HG02642 (cell line): ENCODE measurements around the gene ERP29.
"Not testable (repeated sequence)": the region's sequence is repeated elsewhere in the genome, so short reads cannot be mapped to it uniquely, and the experiment has no call there.

Experiments used
- ATAC-seq: cut with Tn5 transposase; IDR thresholded peaks from one replicate; pipeline ENCODE4 v1.9.1; 2021; ENCODE audit warnings: mild to moderate bottlenecking; ENCODE audit not compliant: unreplicated experiment, poor library complexity

The ERP29 gene

GRCh38 chr12:112012775-112013600 lies at the start of gene ERP29, which contains the start of gene TMEM116:
Gene ERP29, plus strand, starts transcription at chr12:112013426. Its CDS starts 40 bp downstream, at chr12:112013466.
Gene TMEM116, minus strand, starts transcription at chr12:112013165. Its CDS starts 7,895 bp downstream, at chr12:112005270.
- peak; percentile 74 for ATAC-seq

- ATAC-seq: no peak
These were observed 48.3 kb upstream of the ERP29 start for GRCh38 chr12:111964935-111965334.

- ATAC-seq: no peak
These were observed 41.4 kb upstream of the ERP29 start for GRCh38 chr12:111971800-111972199.

- no peak for ATAC-seq
These were observed 37.9 kb upstream of the ERP29 start for GRCh38 chr12:111975161-111975931.

GRCh38 chr12:111976291-111976690 lies 36.9 kb upstream of the ERP29 start:
- no peak for ATAC-seq

GRCh38 chr12:111976860-111977259 lies 36.4 kb upstream of the ERP29 start:
- no peak for ATAC-seq

GRCh38 chr12:111978545-111978944 lies 34.7 kb upstream of the ERP29 start:
- ATAC-seq: no peak

GRCh38 chr12:111980598-111980997 lies 32.6 kb upstream of the ERP29 start:
- ATAC-seq: no peak

GRCh38 chr12:111981987-111982386 lies 31.2 kb upstream of the ERP29 start:
- ATAC-seq: no peak

GRCh38 chr12:111984820-111985219 lies 28.4 kb upstream of the ERP29 start:
- no peak for ATAC-seq

GRCh38 chr12:111991535-111991934 lies 21.7 kb upstream of the ERP29 start:
- no peak for ATAC-seq

GRCh38 chr12:111991946-111992345 lies 21.3 kb upstream of the ERP29 start:
- ATAC-seq: no peak

GRCh38 chr12:111992464-111992863 lies 20.8 kb upstream of the ERP29 start:
- ATAC-seq: no peak

- peak; percentile 59 for ATAC-seq
These were observed 19.7 kb upstream of the ERP29 start for GRCh38 chr12:111993292-111994150.

GRCh38 chr12:111994211-111995111 lies 18.8 kb upstream of the ERP29 start:
- peak; percentile 9 for ATAC-seq

- no peak for ATAC-seq
These were observed 17.3 kb upstream of the ERP29 start for GRCh38 chr12:111995782-111996480.

GRCh38 chr12:111997300-111997699 lies 15.9 kb upstream of the ERP29 start:
- ATAC-seq: no peak

- ATAC-seq: no peak
These were observed 15.2 kb upstream of the ERP29 start for GRCh38 chr12:111998015-111998414.

- ATAC-seq: not testable (repeated sequence)
These were observed 14.1 kb upstream of the ERP29 start for GRCh38 chr12:111999129-111999528.
